Peyer's patch (tissue), 4 donors: ENCODE results near the gene RTN4.

ENCODE experiments used
- CTCF ChIP-seq, 6 experiments: fragments of 450-650 bp in 4 of 6; fragments of 200-600 bp in 2 of 6; sonication (generic) in 1 of 6; IDR thresholded peaks; one replicate each; pipeline ENCODE4 v1.5.1; 2017 to 2019; ENCODE audit warnings: antibody characterized with exemption in 6 of 6, mild to moderate bottlenecking in 3 of 6, moderate library complexity in 1 of 6
- POLR2A ChIP-seq, 2 donors: fragments of 450-650 bp; IDR thresholded peaks; one replicate each; pipeline ENCODE4 v1.5.1; 2017; ENCODE audit warnings: antibody characterized with exemption in 2 of 2, mild to moderate bottlenecking in 2 of 2, moderate library complexity in 2 of 2

GRCh38 chr2:54942373-54942772 lies 107.9 kb downstream of the RTN4 start:
- TF ChIP-seq CTCF (IDR thresholded peaks at IDR 0.05) (no peak), POLR2A (IDR thresholded peaks at IDR 0.05) (no peak)
